Vagina (tissue), 2 donors: Measurements from ENCODE around the gene TMEM266.

Source experiments
- POLR2A ChIP-seq, 2 donors: fragments of 450-650 bp; IDR thresholded peaks; one replicate each; pipeline ENCODE4 v1.6.1; 2017; ENCODE audit warnings: antibody characterized with exemption in 2 of 2, mild to moderate bottlenecking in 2 of 2, moderate library complexity in 2 of 2
- TF ChIP-seq, protein P1 (sequence below), 3 experiments: fragments of 450-650 bp in 2 of 3; fragments of 200-600 bp in 1 of 3; sonication (generic) in 1 of 3; IDR thresholded peaks; one replicate each; pipeline ENCODE4 v1.5.1; 2017 to 2019; ENCODE audit warnings: antibody characterized with exemption in 3 of 3, mild to moderate bottlenecking in 2 of 3, moderate library complexity in 2 of 3

DNA sequence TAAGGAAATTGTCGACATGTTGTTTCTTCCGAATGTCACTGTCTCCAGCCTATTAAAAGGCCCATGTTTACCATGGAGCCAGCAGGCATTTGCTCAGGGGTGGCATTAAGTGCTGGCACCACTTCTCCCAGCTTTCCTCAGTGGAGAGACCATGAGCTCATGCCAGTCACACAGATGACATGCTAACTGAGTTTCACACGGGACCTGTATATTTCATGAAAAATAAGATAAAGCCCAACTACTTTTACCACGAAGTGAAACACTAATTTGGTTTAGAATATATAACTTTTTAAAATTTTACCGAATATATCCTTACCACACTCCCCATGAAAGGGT, 158.1 kb downstream of the TMEM266 start:
- TF ChIP-seq, protein P1, sequence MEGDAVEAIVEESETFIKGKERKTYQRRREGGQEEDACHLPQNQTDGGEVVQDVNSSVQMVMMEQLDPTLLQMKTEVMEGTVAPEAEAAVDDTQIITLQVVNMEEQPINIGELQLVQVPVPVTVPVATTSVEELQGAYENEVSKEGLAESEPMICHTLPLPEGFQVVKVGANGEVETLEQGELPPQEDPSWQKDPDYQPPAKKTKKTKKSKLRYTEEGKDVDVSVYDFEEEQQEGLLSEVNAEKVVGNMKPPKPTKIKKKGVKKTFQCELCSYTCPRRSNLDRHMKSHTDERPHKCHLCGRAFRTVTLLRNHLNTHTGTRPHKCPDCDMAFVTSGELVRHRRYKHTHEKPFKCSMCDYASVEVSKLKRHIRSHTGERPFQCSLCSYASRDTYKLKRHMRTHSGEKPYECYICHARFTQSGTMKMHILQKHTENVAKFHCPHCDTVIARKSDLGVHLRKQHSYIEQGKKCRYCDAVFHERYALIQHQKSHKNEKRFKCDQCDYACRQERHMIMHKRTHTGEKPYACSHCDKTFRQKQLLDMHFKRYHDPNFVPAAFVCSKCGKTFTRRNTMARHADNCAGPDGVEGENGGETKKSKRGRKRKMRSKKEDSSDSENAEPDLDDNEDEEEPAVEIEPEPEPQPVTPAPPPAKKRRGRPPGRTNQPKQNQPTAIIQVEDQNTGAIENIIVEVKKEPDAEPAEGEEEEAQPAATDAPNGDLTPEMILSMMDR (IDR thresholded peaks at IDR 0.05): no peak
- TF ChIP-seq POLR2A (IDR thresholded peaks at IDR 0.05): no peak
